WTC11 (cell line): ENCODE data around the gene TRAPPC14.

ENCODE experiments used
- CBFB ChIP-seq: sonication (generic); formaldehyde crosslinking; IDR thresholded peaks from 2 replicates; pipeline ENCODE4 v1.8.1; 2022; ENCODE audit warnings: mild to moderate bottlenecking, low read depth, missing genetic modification reagents
- CTCF ChIP-seq: fragments of 200-600 bp; IDR thresholded peaks from 2 replicates; pipeline ENCODE4 v1.8.0; 2022; ENCODE audit warnings: antibody characterized with exemption
- NR2C2 ChIP-seq: sonication (generic); formaldehyde crosslinking; IDR thresholded peaks from 2 replicates; pipeline ENCODE4 v1.8.0; 2022; ENCODE audit warnings: mild to moderate bottlenecking, missing genetic modification reagents
- SP1 ChIP-seq: sonication (generic); formaldehyde crosslinking; conservative IDR thresholded peaks from 2 replicates; pipeline ENCODE4 v1.8.1; 2022; ENCODE audit warnings: missing genetic modification reagents
- TCF7 ChIP-seq: sonication (generic); formaldehyde crosslinking; IDR thresholded peaks from 2 replicates; pipeline ENCODE4 v1.8.0; 2022; ENCODE audit warnings: mild to moderate bottlenecking, low read depth, missing genetic modification reagents, moderate library complexity
- TF ChIP-seq, protein P1 (sequence below): sonication (generic); formaldehyde crosslinking; IDR thresholded peaks from 2 replicates; pipeline ENCODE4 v1.8.0; 2022; ENCODE audit warnings: mild to moderate bottlenecking, missing genetic modification reagents
- TF ChIP-seq, protein P2 (sequence below): fragments of 250-450 bp; sonication (Bioruptor Pico); IDR thresholded peaks from 2 replicates; pipeline ENCODE4 v2.1.2; 2022; ENCODE audit warnings: mild to moderate bottlenecking, moderate library complexity

DNA sequence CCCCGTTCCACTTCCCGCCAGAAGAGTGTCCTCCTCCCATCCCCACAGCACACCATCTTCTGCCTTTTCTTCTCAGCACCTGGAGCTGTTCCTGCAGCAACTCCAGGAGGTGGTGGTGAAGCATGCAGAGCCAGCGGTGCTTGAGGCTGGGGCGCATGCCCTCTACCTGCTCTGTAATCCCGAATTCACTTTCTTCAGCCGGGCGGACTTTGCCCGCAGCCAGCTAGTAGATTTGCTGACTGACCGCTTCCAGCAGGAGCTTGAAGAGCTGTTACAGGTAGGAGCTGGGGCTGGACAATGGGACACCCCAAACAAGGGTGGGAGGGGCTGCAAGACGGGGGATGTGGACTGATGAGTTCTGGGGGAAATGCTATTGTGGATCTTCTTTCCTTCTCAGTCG, 42.2 kb upstream of the TRAPPC14 start:
- TF ChIP-seq TCF7 (no peak), CBFB (no peak), NR2C2 (CRISPR knock-in tag) (no peak), CTCF (no peak), SP1 (CRISPR knock-in tag) (no peak)
- TF ChIP-seq, protein P1, sequence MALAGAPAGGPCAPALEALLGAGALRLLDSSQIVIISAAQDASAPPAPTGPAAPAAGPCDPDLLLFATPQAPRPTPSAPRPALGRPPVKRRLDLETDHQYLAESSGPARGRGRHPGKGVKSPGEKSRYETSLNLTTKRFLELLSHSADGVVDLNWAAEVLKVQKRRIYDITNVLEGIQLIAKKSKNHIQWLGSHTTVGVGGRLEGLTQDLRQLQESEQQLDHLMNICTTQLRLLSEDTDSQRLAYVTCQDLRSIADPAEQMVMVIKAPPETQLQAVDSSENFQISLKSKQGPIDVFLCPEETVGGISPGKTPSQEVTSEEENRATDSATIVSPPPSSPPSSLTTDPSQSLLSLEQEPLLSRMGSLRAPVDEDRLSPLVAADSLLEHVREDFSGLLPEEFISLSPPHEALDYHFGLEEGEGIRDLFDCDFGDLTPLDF, result no peak
- TF ChIP-seq, protein P2, sequence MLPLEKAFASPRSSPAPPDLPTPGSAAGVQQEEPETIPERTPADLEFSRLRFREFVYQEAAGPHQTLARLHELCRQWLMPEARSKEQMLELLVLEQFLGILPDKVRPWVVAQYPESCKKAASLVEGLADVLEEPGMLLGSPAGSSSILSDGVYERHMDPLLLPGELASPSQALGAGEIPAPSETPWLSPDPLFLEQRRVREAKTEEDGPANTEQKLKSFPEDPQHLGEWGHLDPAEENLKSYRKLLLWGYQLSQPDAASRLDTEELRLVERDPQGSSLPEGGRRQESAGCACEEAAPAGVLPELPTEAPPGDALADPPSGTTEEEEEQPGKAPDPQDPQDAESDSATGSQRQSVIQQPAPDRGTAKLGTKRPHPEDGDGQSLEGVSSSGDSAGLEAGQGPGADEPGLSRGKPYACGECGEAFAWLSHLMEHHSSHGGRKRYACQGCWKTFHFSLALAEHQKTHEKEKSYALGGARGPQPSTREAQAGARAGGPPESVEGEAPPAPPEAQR (CRISPR knock-in tag), result no peak
